IMR-90 (cell line): ENCODE results near the gene C12orf75. TPM values are rescaled to one million over a fixed set of nuclear protein-coding genes. Genes with fewer than 3 reads are reported as not detected.

ENCODE experiments used
- ATAC-seq: fragments of 200-7000 bp; cut with Tn5 transposase; 2 replicates; pipeline ENCODE4 v1.9.1; 2020; ENCODE audit warnings: low read depth, mild to moderate bottlenecking, moderate library complexity
- BruUV-seq: library from RNA; stranded (reverse); fragments of 400-500 nt; replicated peaks from 2 replicates; lab custom pipeline; 2021; lab: Mats Ljungman, UMichigan
- CTCF ChIA-PET: fragments of 300-600 bp; formaldehyde crosslinking; extraction: SDS; loops from one replicate; lab custom pipeline; 2021; ENCODE audit warnings: antibody characterized with exemption; lab: Yijun Ruan, JAX
- POLR2A ChIA-PET: fragments of 300-600 bp; sonication (Branson Sonifier 250); formaldehyde crosslinking; loops from one replicate; lab custom pipeline; 2022; ENCODE audit warnings: antibody characterized with exemption; ENCODE audit not compliant: unreplicated experiment; lab: Charles Lee
- DNase-seq: peaks from one replicate; pipeline ENCODE4 v3.0.0; 2013
- H2AFZ ChIP-seq: replicated peaks from 2 replicates; pipeline ENCODE3; 2013; ENCODE audit warnings: low read length, mild to moderate bottlenecking; ENCODE audit not compliant: poor library complexity
- H2AK5ac ChIP-seq: 2 replicates; pipeline ENCODE4 v1.6.1; 2013; ENCODE audit warnings: low read depth, low read length, inconsistent platforms
- H2AK9ac ChIP-seq: replicated peaks from 2 replicates; pipeline ENCODE3; 2013; ENCODE audit warnings: mild to moderate bottlenecking, low read depth, low read length, moderate library complexity; ENCODE audit not compliant: poor library complexity
- H2BK120ac ChIP-seq: 2 replicates; pipeline ENCODE4 v1.6.1; 2013; ENCODE audit warnings: low read depth, low read length, inconsistent platforms
- H2BK15ac ChIP-seq: 3 replicates; pipeline ENCODE4 v1.6.1; 2013; ENCODE audit warnings: low read depth, low read length, inconsistent platforms
- H2BK20ac ChIP-seq: 2 replicates; pipeline ENCODE4 v1.6.1; 2013; ENCODE audit warnings: low read depth, mild to moderate bottlenecking, inconsistent platforms, low read length, moderate library complexity
- H2BK5ac ChIP-seq: 2 replicates; pipeline ENCODE4 v1.6.1; 2013; ENCODE audit warnings: mild to moderate bottlenecking, low read depth, low read length, inconsistent platforms; ENCODE audit not compliant: poor library complexity, severe bottlenecking
- H3K14ac ChIP-seq: replicated peaks from 2 replicates; pipeline ENCODE4 v1.6.1; 2013; ENCODE audit warnings: low read depth, low read length, inconsistent platforms
- H3K18ac ChIP-seq: 2 replicates; pipeline ENCODE4 v1.6.1; 2013; ENCODE audit warnings: low read depth, low read length, control low read depth
- H3K23ac ChIP-seq: 2 replicates; pipeline ENCODE4 v1.6.1; 2013; ENCODE audit warnings: low read depth, low read length, inconsistent platforms
- H3K27ac ChIP-seq: 2 replicates; pipeline ENCODE4 v1.5.1; 2013; ENCODE audit warnings: mild to moderate bottlenecking, control low read depth, low read length; ENCODE audit not compliant: insufficient read depth
- H3K27me3 ChIP-seq: 2 replicates; pipeline ENCODE4 v1.6.1; 2013; ENCODE audit warnings: low read length; ENCODE audit not compliant: control insufficient read depth, insufficient read depth
- H3K36me3 ChIP-seq: 2 replicates; pipeline ENCODE4 v1.6.1; 2013; ENCODE audit warnings: low read length, mixed read lengths; ENCODE audit not compliant: control insufficient read depth, insufficient read depth
- H3K4ac ChIP-seq: 2 replicates; pipeline ENCODE4 v1.6.1; 2013; ENCODE audit warnings: low read depth, low read length, inconsistent platforms
- H3K4me1 ChIP-seq: 2 replicates; pipeline ENCODE4 v1.6.1; 2013; ENCODE audit warnings: low read length, mixed read lengths; ENCODE audit not compliant: control insufficient read depth, insufficient read depth
- H3K4me2 ChIP-seq: 2 replicates; pipeline ENCODE4 v1.6.1; 2013; ENCODE audit warnings: low read depth, mild to moderate bottlenecking, control low read depth, low read length, moderate library complexity
- H3K4me3 ChIP-seq: 2 replicates; pipeline ENCODE4 v1.5.1; 2013; ENCODE audit warnings: low read depth, mild to moderate bottlenecking, control low read depth, low read length, moderate library complexity; ENCODE audit not compliant: insufficient read depth
- H3K56ac ChIP-seq: 2 replicates; pipeline ENCODE4 v1.6.1; 2013; ENCODE audit warnings: low read length, inconsistent platforms; ENCODE audit not compliant: insufficient read depth; ENCODE audit errors: extremely low read depth
- H3K79me1 ChIP-seq, 2 experiments: 2 replicates each; pipeline ENCODE4 v1.6.1; 2013; ENCODE audit warnings: low read length in 2 of 2, inconsistent platforms in 1 of 2, low read depth in 1 of 2
- H3K9ac ChIP-seq: 2 replicates; pipeline ENCODE4 v1.6.1; 2013; ENCODE audit warnings: low read depth, low read length, control low read depth
- H3K9me1 ChIP-seq: 2 replicates; pipeline ENCODE4 v1.6.1; 2013; ENCODE audit warnings: low read length, inconsistent platforms; ENCODE audit not compliant: insufficient read depth
- H3K9me3 ChIP-seq: 2 replicates; pipeline ENCODE4 v1.6.1; 2013; ENCODE audit warnings: low read length; ENCODE audit not compliant: control insufficient read depth, insufficient read depth
- H4K20me1 ChIP-seq: 2 replicates; pipeline ENCODE4 v1.6.1; 2013; ENCODE audit warnings: low read length, inconsistent platforms; ENCODE audit not compliant: insufficient read depth
- H4K5ac ChIP-seq: 2 replicates; pipeline ENCODE4 v1.6.1; 2013; ENCODE audit warnings: mild to moderate bottlenecking, low read depth, low read length, control low read depth
- H4K8ac ChIP-seq, 2 experiments: 2 replicates each; pipeline ENCODE4 v1.6.1; 2013; ENCODE audit warnings: low read depth in 2 of 2, low read length in 2 of 2, control low read depth in 1 of 2, inconsistent platforms in 1 of 2
- H4K91ac ChIP-seq: 2 replicates; pipeline ENCODE4 v1.6.1; 2013; ENCODE audit warnings: low read depth, low read length, inconsistent platforms; ENCODE audit not compliant: insufficient read depth
- CHD1 ChIP-seq: IDR thresholded peaks from 2 replicates; pipeline ENCODE4 v1.6.1; 2012; ENCODE audit warnings: low read depth, low read length, improper control_type of control experiment
- FOS ChIP-seq: fragments of 150-350 bp; IDR thresholded peaks from 2 replicates; pipeline ENCODE4 v1.6.1; 2016; ENCODE audit warnings: low read depth, low read length
- SMC3 ChIP-seq: fragments of 150-350 bp; IDR thresholded peaks from 2 replicates; pipeline ENCODE4 v1.6.1; 2016; ENCODE audit warnings: low read depth, mild to moderate bottlenecking, antibody characterized with exemption, low read length, moderate library complexity
- WGBS, 2 experiments: methylation state at CpG; one replicate each; pipeline versions ENCODE4 v1.1.5 to v1.1.7; 2013; ENCODE audit warnings: missing lambda C conversion rate in 2 of 2; ENCODE audit not compliant: insufficient read length in 1 of 2; ENCODE audit errors: extremely low coverage in 2 of 2; 5-methylcytosine and 5-hydroxymethylcytosine counted together
- dilution Hi-C: fragments of 300-500 bp; cut with HindIII; formaldehyde crosslinking; loops from one replicate; pipeline ENCODE4 v1.14.3; 2018; ENCODE audit warnings: low sequenced_read_pairs; ENCODE audit not compliant: unreplicated experiment
- in situ Hi-C: fragments of 300-500 bp; cut with MboI; formaldehyde crosslinking; loops from 3 replicates; pipeline ENCODE4 v1.14.3; 2019; ENCODE audit warnings: low sequenced_read_pairs, inconsistent platforms, mixed read lengths
- intact Hi-C: fragments of 100-400 bp; cut with micrococcal nuclease; formaldehyde crosslinking; loops from 2 replicates; pipeline ENCODE4 v1.10.0; 2022
- polyA plus RNA-seq, 3 experiments: library from polyadenylated mRNA; depleted of rRNA; stranded (reverse); fragments of >200 nt; gene quantifications; 2 replicates each; pipeline ENCODE4 v1.2.3, GENCODE V29; 2012; ENCODE audit warnings: low replicate concordance in 1 of 3
- total RNA-seq: library from RNA; depleted of rRNA; stranded (reverse); fragments of >200 nt; gene quantifications from 2 replicates; pipeline ENCODE4 v1.2.3, GENCODE V29; 2012

The C12orf75 gene
- total and polyA plus RNA-seq, 2 of the 4 experiments (the other 2 are of a cell fraction), result 145 to 278 TPM

GRCh38 chr12:105357162-105357691, 26.7 kb downstream of the C12orf75 start:
- Histone ChIP-seq H2BK5ac (peak overlapping the region; percentile 65), H3K18ac (peak overlapping the region; percentile 16; the same call in 1 of the 2 replicates), H3K4me1 (peaks cover 24% of the 10 kb centered on the region), H3K9me1 (peaks cover 19% of the 10 kb centered on the region), H3K79me1 (peaks cover 40 to 81% of the 10 kb centered on the region in 2 experiments), H2AFZ (no peak overlapping the region), H2BK15ac (no peak overlapping the region), H2AK5ac (no peak overlapping the region), H4K5ac (no peak overlapping the region), H4K8ac (peak overlapping the region in 1 of 2 experiments; percentile 30; a peak in 1 of 4 replicates), H3K27me3 (no peaks in the 10 kb centered on the region), H2AK9ac (no peak overlapping the region), H3K27ac (peak overlapping the region; percentile 34; the same call in 1 of the 2 replicates), H2BK120ac (no peak overlapping the region), H3K23ac (no peak overlapping the region), H4K91ac (no peak overlapping the region), H3K14ac (peak overlapping the region; percentile 55; the same call in 1 of the 2 replicates), H3K4ac (no peak overlapping the region), H4K20me1 (peaks cover 57% of the 10 kb centered on the region), H3K56ac (no peak overlapping the region), H3K9ac (no peak overlapping the region), H2BK20ac (no peak overlapping the region; the same call in 1 of the 2 replicates), H3K4me2 (peak overlapping the region; percentile 79), H3K36me3 (peaks cover 3% of the 10 kb centered on the region), H3K4me3 (no peak overlapping the region), H3K9me3 (no peaks in the 10 kb centered on the region)
- ATAC-seq (peak; percentile 52), DNase-seq (peak; percentile 67)
- in situ Hi-C loops, result no loop called here
- BruUV-seq, result no TSS peak
- no CpG with 5 or more reads among the region's 6 CpGs for WGBS, 2 experiments
- TF ChIP-seq SMC3, result peak; percentile 6; the same call in 1 of the 2 replicates
- TF ChIP-seq CHD1, result no peak
- TF ChIP-seq FOS, result peak; percentile 10; the same call in 1 of the 2 replicates
- ChIA-PET CTCF (interaction anchor here (0.6 kb wide), 1 partner anchor 991 kb away, joined by 6 read pairs; no protein-coding TSS in a partner anchor), POLR2A (no interaction called here)
- intact Hi-C loops, result no loop called here
- dilution Hi-C loops, result no loop called here
